ENCODE measurements around the gene LINC01488. TPM values are rescaled to one million over a fixed set of nuclear protein-coding genes. Genes with fewer than 3 reads are reported as not detected.

Gene LINC01488
- total RNA-seq, 2 donors from 2014 or later, result not detected

DNA sequence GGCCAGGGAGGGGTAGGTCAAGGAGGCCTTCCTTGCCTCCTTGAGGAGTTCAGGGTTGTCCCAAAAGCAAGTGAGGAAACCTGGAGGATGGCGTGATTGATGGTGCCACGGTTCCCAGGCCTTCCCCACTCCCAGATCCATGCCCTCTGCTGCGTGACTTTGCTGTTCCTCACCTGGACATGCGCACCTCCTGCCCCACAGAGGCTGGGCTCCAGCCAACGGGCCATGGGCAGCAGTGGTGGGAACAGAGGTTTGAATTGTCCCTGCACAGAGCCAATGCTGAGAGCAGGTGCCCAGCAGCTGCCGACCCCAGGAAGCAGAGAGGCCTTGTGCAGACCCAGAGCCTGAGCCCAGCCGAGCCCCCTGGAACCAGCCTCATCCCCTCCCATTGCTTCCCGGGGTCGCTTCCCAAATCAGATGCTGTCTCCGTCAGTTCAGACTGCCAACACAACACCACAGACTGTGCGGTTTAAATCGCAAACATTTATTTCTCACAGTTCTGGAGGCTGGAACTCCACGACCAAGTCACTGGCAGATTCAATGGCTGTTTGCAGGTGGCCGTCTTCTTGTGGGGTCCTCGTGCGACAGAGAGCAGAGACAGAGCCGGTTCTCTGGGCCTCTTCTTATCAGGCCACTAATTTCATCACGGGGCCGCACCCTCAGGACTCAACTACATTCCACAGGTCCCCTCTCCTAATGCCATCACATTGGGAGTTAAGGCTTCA is 6.2 kb upstream of the LINC01488 start:
- H3K9me3 ChIP-seq, result no peaks in the 10 kb centered on the region
- H3K27me3 ChIP-seq, result no peaks in the 10 kb centered on the region
- DNase-seq, result no peak
- no peak overlapping the region for H3K9ac ChIP-seq (ENCODE audit: low read depth in 2 of 2, low read length in 2 of 2)
- TF ChIP-seq, protein P1, sequence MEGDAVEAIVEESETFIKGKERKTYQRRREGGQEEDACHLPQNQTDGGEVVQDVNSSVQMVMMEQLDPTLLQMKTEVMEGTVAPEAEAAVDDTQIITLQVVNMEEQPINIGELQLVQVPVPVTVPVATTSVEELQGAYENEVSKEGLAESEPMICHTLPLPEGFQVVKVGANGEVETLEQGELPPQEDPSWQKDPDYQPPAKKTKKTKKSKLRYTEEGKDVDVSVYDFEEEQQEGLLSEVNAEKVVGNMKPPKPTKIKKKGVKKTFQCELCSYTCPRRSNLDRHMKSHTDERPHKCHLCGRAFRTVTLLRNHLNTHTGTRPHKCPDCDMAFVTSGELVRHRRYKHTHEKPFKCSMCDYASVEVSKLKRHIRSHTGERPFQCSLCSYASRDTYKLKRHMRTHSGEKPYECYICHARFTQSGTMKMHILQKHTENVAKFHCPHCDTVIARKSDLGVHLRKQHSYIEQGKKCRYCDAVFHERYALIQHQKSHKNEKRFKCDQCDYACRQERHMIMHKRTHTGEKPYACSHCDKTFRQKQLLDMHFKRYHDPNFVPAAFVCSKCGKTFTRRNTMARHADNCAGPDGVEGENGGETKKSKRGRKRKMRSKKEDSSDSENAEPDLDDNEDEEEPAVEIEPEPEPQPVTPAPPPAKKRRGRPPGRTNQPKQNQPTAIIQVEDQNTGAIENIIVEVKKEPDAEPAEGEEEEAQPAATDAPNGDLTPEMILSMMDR (IDR thresholded peaks at IDR 0.05), result no peak
- H3K27ac ChIP-seq, result no peak overlapping the region
- no peaks in the 10 kb centered on the region for H3K36me3 ChIP-seq
- intact Hi-C loops (cut with DNase I), result no loop called here
- no peak overlapping the region for H3K4me3 ChIP-seq
- H3K4me1 ChIP-seq, result no peaks in the 10 kb centered on the region

DNA sequence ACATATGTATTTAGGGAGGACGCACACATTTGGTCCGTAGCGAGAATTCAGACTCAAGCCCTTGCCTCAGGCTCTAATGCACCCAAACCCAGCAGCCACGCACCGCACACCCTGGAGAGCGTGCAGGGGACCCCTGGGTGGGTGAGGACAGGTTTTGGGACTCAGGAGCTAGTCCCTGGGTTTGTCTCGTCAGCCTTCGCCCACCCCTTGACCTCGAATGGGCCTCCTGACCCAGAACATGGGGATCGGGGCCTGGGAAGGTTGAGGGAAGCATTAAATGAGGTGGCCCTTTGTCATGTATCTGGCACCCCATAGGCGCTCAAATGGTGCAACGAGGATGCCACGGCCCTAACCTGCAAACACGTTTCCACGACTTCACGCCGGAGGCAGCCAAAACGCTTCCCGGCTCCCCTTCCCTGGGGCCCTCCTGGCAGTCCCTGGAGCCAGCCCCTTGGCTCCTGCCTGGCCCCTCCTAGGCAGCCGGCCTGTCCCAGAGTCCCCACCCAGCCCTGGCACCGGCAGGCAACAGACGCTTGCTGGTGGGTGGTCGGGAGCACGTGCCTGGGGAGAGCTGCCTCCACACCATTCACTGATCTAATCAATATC is 5.5 kb upstream of the LINC01488 start:
- DNase-seq, result no peak
- Histone ChIP-seq H3K36me3 (no peaks in the 10 kb centered on the region), H3K27me3 (no peaks in the 10 kb centered on the region), H3K4me3 (no peak overlapping the region), H3K9ac (ENCODE audit: low read depth in 2 of 2, low read length in 2 of 2) (no peak overlapping the region), H3K27ac (no peak overlapping the region), H3K4me1 (no peaks in the 10 kb centered on the region), H3K9me3 (no peaks in the 10 kb centered on the region)
- TF ChIP-seq, protein P1 (IDR thresholded peaks at IDR 0.05), result no peak
- intact Hi-C loops (cut with DNase I), result no loop called here

DNA sequence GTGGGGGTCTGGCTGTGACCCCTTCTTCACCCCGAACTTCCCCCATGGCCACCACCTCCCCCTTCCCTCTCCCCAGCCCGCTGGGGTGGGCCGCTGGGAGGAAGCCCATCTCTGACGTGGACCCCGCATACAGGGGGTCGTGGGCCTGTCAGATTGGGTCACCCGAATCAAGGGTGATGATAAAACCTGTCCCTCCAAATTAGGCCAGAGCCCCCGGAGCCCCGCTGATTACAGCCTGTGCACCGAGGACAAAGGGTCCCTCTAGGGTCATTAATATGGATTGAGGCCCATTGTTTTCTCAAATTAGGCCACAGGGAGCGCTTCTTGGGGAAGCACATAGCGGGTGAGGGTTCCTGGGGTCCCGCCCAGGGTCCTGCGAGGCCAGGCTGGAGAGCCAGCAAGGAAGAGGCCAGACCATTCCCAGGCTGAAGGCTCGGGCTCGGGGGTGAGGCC is 4.9 kb upstream of the LINC01488 start:
- H3K4me1 ChIP-seq, result no peaks in the 10 kb centered on the region
- TF ChIP-seq, protein P1 (IDR thresholded peaks at IDR 0.05), result no peak
- H3K36me3 ChIP-seq, result no peaks in the 10 kb centered on the region
- no peak overlapping the region for H3K9ac ChIP-seq (ENCODE audit: low read depth in 2 of 2, low read length in 2 of 2)
- H3K4me3 ChIP-seq, result no peak overlapping the region
- no peak for DNase-seq
- intact Hi-C loops (cut with DNase I), result no loop called here
- no peaks in the 10 kb centered on the region for H3K27me3 ChIP-seq
- H3K9me3 ChIP-seq, result no peaks in the 10 kb centered on the region
- no peak overlapping the region for H3K27ac ChIP-seq

DNA sequence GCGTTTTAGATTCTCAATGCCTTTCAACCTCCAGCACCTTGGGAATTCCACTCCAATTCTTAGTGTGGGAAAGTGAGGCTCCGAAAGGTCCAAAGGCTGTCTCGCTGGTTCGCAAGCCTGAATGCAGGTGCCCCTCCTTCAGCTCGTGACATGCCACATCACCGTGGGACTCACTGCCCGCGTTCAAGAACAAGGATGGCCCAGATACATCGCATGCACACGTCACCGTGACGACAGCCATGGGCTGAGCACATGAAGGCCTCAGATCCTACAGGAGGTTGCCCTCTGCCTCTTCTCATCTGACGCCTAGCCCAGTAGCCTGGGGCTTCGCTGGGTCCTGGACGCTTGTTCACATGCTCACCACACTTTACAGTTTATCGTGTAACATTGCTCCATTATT is 4.4 kb upstream of the LINC01488 start:
- intact Hi-C loops (cut with DNase I), result no loop called here
- no peak for DNase-seq

DNA sequence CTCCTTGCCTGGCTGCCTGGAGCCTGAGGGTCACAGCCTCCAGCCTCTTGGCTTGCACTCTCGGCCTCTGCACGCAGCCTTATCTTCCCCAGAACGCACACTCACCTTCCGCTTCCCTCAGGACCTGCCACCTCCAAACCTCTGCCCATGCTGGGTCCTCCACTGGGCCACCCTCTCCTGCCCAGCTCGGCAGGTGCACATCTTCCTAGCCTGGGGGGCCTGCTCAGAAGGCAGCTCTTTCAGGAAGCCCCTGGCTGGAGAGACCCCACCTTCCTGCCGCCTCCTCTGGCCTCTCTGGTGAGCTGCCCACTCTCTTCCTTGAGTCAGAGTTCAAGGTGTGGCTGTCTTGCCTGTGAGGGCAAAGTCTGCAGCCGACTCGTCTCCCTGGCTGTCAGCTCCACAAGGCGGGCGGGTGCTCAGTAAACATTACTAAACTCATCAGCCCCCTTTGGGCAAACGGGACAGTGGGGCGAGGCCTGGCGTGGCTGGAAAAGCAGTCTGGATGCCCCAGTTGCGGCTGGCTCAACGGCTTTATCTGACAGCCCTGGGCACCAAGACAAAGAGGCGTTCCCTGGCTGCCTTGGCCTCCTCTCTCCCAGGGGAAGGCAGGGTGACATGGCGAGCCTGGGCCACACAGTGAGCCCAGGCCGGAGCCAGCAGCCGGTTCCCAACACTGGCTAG is 1.7 kb upstream of the LINC01488 start:
- H3K27ac ChIP-seq, result peak overlapping the region; percentile 89
- H3K36me3 ChIP-seq, result no peaks in the 10 kb centered on the region
- DNase-seq, result peak; percentile 95
- H3K4me3 ChIP-seq, result peak overlapping the region; percentile 19
- intact Hi-C loops (cut with DNase I), result no loop called here
- TF ChIP-seq, protein P1 (IDR thresholded peaks at IDR 0.05), result no peak
- no peaks in the 10 kb centered on the region for H3K4me1 ChIP-seq
- H3K9ac ChIP-seq (ENCODE audit: low read depth in 2 of 2, low read length in 2 of 2), result peak overlapping the region; percentile 62 to 88
- no peaks in the 10 kb centered on the region for H3K27me3 ChIP-seq
- no peaks in the 10 kb centered on the region for H3K9me3 ChIP-seq

More for the DNA sequence above, 4.4 kb upstream of the LINC01488 start:
- no peak overlapping the region for H3K4me3 ChIP-seq
- H3K9ac ChIP-seq (ENCODE audit: low read depth in 2 of 2, low read length in 2 of 2), result peak overlapping the region in 1 of 2 donors; percentile 9
- H3K36me3 ChIP-seq, result no peaks in the 10 kb centered on the region
- H3K4me1 ChIP-seq, result no peaks in the 10 kb centered on the region
- H3K9me3 ChIP-seq, result no peaks in the 10 kb centered on the region
- TF ChIP-seq, protein P1 (IDR thresholded peaks at IDR 0.05), result no peak
- H3K27ac ChIP-seq, result no peak overlapping the region
- H3K27me3 ChIP-seq, result no peaks in the 10 kb centered on the region
